ENCODE measurements around the gene LSR.
A peak's percentile ranks its signal among the peaks of the same experiment; 100 is the strongest.

LSR gene

GRCh38 chr19:35248310-35249145 is at the start of gene LSR:
TSS of gene LSR (plus strand) at chr19:35249002. CDS start at chr19:35249023, 21 bp downstream.
- no peak for DNase-seq (ENCODE audit: low spot score)

- no peak for DNase-seq (ENCODE audit: low spot score)
These were observed 49.3 kb upstream of the LSR start for GRCh38 chr19:35199481-35199880.

GRCh38 chr19:35202722-35203688 is 45.8 kb upstream of the LSR start:
- DNase-seq (ENCODE audit: low spot score): no peak

- DNase-seq (ENCODE audit: low spot score): peak; percentile 57
These were observed 43.7 kb upstream of the LSR start for GRCh38 chr19:35204799-35205732.

GRCh38 chr19:35205733-35206323 is 43.0 kb upstream of the LSR start:
- no peak for DNase-seq (ENCODE audit: low spot score)

- DNase-seq (ENCODE audit: low spot score): no peak
These were observed 42.4 kb upstream of the LSR start for GRCh38 chr19:35206379-35206778.

GRCh38 chr19:35206855-35207254 is 41.9 kb upstream of the LSR start:
- no peak for DNase-seq (ENCODE audit: low spot score)

- no peak for DNase-seq (ENCODE audit: low spot score)
These were observed 41.4 kb upstream of the LSR start for GRCh38 chr19:35207391-35207871.

- DNase-seq (ENCODE audit: low spot score): no peak
These were observed 40.7 kb upstream of the LSR start for GRCh38 chr19:35208121-35208520.

- no peak for DNase-seq (ENCODE audit: low spot score)
These were observed 39.2 kb upstream of the LSR start for GRCh38 chr19:35209646-35210045.

- DNase-seq (ENCODE audit: low spot score): peak; percentile 28
These were observed 37.1 kb upstream of the LSR start for GRCh38 chr19:35211545-35212230.

GRCh38 chr19:35212241-35212640 is 36.6 kb upstream of the LSR start:
- DNase-seq (ENCODE audit: low spot score): no peak

GRCh38 chr19:35213663-35214632 is 34.9 kb upstream of the LSR start:
- peak; percentile 31 for DNase-seq (ENCODE audit: low spot score)

GRCh38 chr19:35214766-35215422 is 33.9 kb upstream of the LSR start:
- DNase-seq (ENCODE audit: low spot score): no peak

GRCh38 chr19:35216016-35216832 is 32.6 kb upstream of the LSR start:
- no peak for DNase-seq (ENCODE audit: low spot score)

GRCh38 chr19:35216833-35217648 is 31.8 kb upstream of the LSR start:
- DNase-seq (ENCODE audit: low spot score): peak; percentile 58

- DNase-seq (ENCODE audit: low spot score): no peak
These were observed 31.2 kb upstream of the LSR start for GRCh38 chr19:35217649-35217990.

Data from Ammon's horn (tissue), 1 donor.